ENCODE measurements around the gene NUDT13.

NUDT13 gene

GRCh38 chr10:73167458-73167782, 57.2 kb downstream of the NUDT13 start:
- H3K27ac ChIP-seq = peak overlapping the region; percentile 91
- TF ChIP-seq ZFX (IDR thresholded peaks at IDR 0.05; ENCODE audit: borderline replicate concordance) (no peak), CTCF (IDR thresholded peaks at IDR 0.05) (no peak)

GRCh38 chr10:73167783-73168464, 57.7 kb downstream of the NUDT13 start, which contains the start of the genes ECD and FAM149B1:
Gene ECD (minus strand): TSS chr10:73168008. CDS start chr10:73163937, 4,071 bp downstream.
Gene FAM149B1 (plus strand): TSS chr10:73168119. CDS start chr10:73168340, 221 bp downstream.
- peak within 1 kb of the TSS; percentile 91 for H3K27ac ChIP-seq
- TF ChIP-seq ZFX (IDR thresholded peaks at IDR 0.05; ENCODE audit: borderline replicate concordance) (no peak), CTCF (IDR thresholded peaks at IDR 0.05) (peak; percentile 30; the same call in 1 of the 2 replicates)

- peak overlapping the region; percentile 91 for H3K27ac ChIP-seq
- no peak for TF ChIP-seq ZFX (IDR thresholded peaks at IDR 0.05; ENCODE audit: borderline replicate concordance)
- TF ChIP-seq CTCF (IDR thresholded peaks at IDR 0.05) = peak; percentile 0; the same call in 1 of the 2 replicates
These were observed 58.2 kb downstream of the NUDT13 start for GRCh38 chr10:73168465-73168803.

GRCh38 chr10:73169320-73169719, 59.1 kb downstream of the NUDT13 start:
- TF ChIP-seq CTCF (IDR thresholded peaks at IDR 0.05) = no peak
- TF ChIP-seq ZFX (IDR thresholded peaks at IDR 0.05; ENCODE audit: borderline replicate concordance) = no peak
- H3K27ac ChIP-seq = peak overlapping the region; percentile 91

- no peak overlapping the region for H3K27ac ChIP-seq
- TF ChIP-seq CTCF (IDR thresholded peaks at IDR 0.05) = no peak
These were observed 62.6 kb downstream of the NUDT13 start for GRCh38 chr10:73172867-73173266.

- no peak overlapping the region for H3K27ac ChIP-seq
- no peak for TF ChIP-seq CTCF (IDR thresholded peaks at IDR 0.05)
- no peak for TF ChIP-seq ZFX (IDR thresholded peaks at IDR 0.05; ENCODE audit: borderline replicate concordance)
These were observed 64.1 kb downstream of the NUDT13 start for GRCh38 chr10:73174148-73174925.
